ENCODE data around the gene KIAA1191.
"Not testable (repeated sequence)": the region's sequence is repeated elsewhere in the genome, so short reads cannot be mapped to it uniquely, and the experiment has no call there.

KIAA1191 gene

DNA sequence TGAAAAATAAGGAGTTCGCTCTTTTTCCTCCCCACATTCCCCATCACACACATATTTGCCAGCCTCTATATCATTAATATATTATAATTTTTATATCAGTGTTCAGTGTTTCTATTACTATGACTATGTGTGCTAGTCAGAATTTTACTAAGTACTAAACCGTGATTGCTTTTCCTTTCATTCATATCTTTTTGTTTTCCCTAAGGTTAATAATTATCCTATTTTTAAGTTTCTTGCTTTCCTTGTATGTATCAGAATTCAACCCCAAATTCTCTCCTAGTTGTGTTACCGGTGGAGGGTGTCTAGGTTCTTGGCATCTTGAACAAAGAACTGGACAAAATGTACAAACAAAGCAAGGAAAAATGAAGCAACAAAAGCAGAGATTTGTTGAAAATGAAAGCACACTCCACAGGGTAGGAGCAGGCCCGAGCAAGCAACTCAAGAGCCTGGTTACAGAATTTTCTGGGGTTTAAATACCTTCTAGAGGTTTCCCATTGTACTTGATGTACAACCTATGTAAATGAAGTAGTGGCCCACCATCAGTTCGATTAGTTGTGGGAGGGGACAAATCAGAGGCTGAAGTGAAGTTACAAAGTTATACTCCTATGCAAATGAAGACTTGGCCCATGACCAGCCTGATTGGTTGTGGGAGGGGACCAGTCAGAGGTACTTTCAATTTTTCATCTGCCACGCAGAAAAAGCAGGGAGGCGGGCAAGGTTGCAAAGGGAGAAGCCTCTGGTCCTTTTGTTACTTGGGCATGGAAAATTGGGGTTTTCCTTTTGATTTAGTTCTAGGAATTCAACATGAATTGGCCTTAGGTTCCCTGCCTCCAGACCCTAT, 43.8 kb downstream of the KIAA1191 start:
- no peak for DNase-seq (ENCODE audit: low read depth in 2 of 2, low spot score in 1 of 2)

DNA sequence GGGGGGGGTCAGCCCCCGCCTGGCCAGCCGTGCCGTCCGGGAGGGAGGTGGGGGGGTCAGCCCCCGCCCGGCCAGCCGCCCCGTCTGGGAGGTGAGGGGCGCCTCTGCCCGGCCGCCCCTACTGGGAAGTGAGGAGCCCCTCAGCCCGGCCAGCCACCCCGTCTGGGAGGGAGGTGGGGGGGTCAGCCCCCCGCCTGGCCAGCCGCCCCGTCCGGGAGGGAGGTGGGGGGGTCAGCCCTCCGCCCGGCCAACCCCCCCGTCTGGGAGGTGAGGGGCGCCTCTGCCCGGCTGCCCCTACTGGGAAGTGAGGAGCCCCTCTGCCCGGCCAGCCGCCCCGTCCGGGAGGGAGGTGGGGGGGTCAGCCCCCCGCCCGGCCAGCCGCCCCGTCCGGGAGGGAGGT, 56.2 kb downstream of the KIAA1191 start:
- DNase-seq (ENCODE audit: low read depth in 2 of 2, low spot score in 1 of 2) = not testable (repeated sequence)
